ENCODE results near the gene SYT13.
"Not testable (repeated sequence)": the region's sequence is repeated elsewhere in the genome, so short reads cannot be mapped to it uniquely, and the experiment has no call there.

Gene SYT13

GRCh38 chr11:45272701-45273100, 13.4 kb downstream of the SYT13 start:
- DNase-seq = no peak

- no peak for DNase-seq
Measured at GRCh38 chr11:45270946-45271716, 15.0 kb downstream of the SYT13 start.

GRCh38 chr11:45269678-45270077, 16.5 kb downstream of the SYT13 start:
- DNase-seq = no peak

GRCh38 chr11:45267652-45268299, 18.4 kb downstream of the SYT13 start:
- DNase-seq = no peak

- no peak for DNase-seq
Measured at GRCh38 chr11:45267052-45267451, 19.1 kb downstream of the SYT13 start.

GRCh38 chr11:45266676-45267020, 19.5 kb downstream of the SYT13 start:
- DNase-seq = no peak

GRCh38 chr11:45265969-45266675, 20.0 kb downstream of the SYT13 start:
- no peak for DNase-seq

GRCh38 chr11:45264839-45265515, 21.2 kb downstream of the SYT13 start:
- DNase-seq = no peak

GRCh38 chr11:45263773-45264172, 22.4 kb downstream of the SYT13 start:
- DNase-seq = no peak

- DNase-seq = no peak
Measured at GRCh38 chr11:45262900-45263299, 23.2 kb downstream of the SYT13 start.

GRCh38 chr11:45260071-45260470, 26.1 kb downstream of the SYT13 start:
- DNase-seq = no peak

- no peak for DNase-seq
Measured at GRCh38 chr11:45259592-45259991, 26.5 kb downstream of the SYT13 start.

GRCh38 chr11:45258982-45259530, 27.1 kb downstream of the SYT13 start:
- DNase-seq = no peak

GRCh38 chr11:45254070-45254469, 32.1 kb downstream of the SYT13 start:
- DNase-seq = no peak

GRCh38 chr11:45253640-45254039, 32.5 kb downstream of the SYT13 start:
- DNase-seq = no peak

GRCh38 chr11:45252877-45253276, 33.3 kb downstream of the SYT13 start:
- no peak for DNase-seq

GRCh38 chr11:45252134-45252856, 33.8 kb downstream of the SYT13 start:
- DNase-seq = no peak

GRCh38 chr11:45250035-45250718, 36.0 kb downstream of the SYT13 start:
- DNase-seq = no peak

- not testable (repeated sequence) for DNase-seq
Measured at GRCh38 chr11:45249372-45249771, 36.8 kb downstream of the SYT13 start.

GRCh38 chr11:45248501-45249011, 37.6 kb downstream of the SYT13 start:
- DNase-seq = no peak

- DNase-seq = no peak
Measured at GRCh38 chr11:45247433-45247832, 38.7 kb downstream of the SYT13 start.

GRCh38 chr11:45246241-45246640, 39.9 kb downstream of the SYT13 start:
- DNase-seq = no peak
